Fibroblast of pulmonary artery (primary cell): ENCODE results near the gene PRKG1.
A peak's percentile ranks its signal among the peaks of the same experiment; 100 is the strongest.
"Not testable (repeated sequence)": the region's sequence is repeated elsewhere in the genome, so short reads cannot be mapped to it uniquely, and the experiment has no call there.

Experiments used
- DNase-seq: peaks from one replicate; pipeline ENCODE4 v3.0.0-alpha.2; 2010; ENCODE audit warnings: low read depth
- H3K4me3 ChIP-seq: replicated peaks from 2 replicates; pipeline ENCODE4 v1.5.1; 2011; ENCODE audit warnings: low read depth, mild to moderate bottlenecking, control low read depth, low read length, moderate library complexity
- TF ChIP-seq, protein P1 (sequence below): IDR thresholded peaks from 2 replicates; pipeline ENCODE4 v1.5.1; 2011; ENCODE audit warnings: mild to moderate bottlenecking, control low read depth, low read length, inconsistent platforms; ENCODE audit errors: missing control alignments

PRKG1 gene

DNA sequence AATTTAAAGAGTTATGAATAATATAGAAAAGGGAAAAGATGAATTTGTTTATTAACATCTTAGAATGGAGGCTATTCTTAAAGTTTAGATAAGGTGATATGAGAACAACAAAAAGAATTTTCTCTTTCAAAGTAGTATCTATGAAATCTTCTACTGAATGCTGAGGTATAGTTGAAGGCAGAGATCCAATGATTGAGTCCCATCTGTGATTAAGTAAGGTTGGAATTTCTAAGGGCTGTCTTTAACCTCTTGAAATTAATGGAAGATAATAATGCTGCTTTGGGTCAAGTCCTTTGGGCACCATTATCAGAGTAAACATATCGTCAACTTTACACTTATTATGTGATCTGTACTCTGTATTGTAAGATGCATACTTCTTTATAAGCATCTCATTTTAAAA lies 307.9 kb downstream of the PRKG1 start:
- TF ChIP-seq, protein P1, sequence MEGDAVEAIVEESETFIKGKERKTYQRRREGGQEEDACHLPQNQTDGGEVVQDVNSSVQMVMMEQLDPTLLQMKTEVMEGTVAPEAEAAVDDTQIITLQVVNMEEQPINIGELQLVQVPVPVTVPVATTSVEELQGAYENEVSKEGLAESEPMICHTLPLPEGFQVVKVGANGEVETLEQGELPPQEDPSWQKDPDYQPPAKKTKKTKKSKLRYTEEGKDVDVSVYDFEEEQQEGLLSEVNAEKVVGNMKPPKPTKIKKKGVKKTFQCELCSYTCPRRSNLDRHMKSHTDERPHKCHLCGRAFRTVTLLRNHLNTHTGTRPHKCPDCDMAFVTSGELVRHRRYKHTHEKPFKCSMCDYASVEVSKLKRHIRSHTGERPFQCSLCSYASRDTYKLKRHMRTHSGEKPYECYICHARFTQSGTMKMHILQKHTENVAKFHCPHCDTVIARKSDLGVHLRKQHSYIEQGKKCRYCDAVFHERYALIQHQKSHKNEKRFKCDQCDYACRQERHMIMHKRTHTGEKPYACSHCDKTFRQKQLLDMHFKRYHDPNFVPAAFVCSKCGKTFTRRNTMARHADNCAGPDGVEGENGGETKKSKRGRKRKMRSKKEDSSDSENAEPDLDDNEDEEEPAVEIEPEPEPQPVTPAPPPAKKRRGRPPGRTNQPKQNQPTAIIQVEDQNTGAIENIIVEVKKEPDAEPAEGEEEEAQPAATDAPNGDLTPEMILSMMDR = no peak
- no peak for DNase-seq
- no peak overlapping the region for H3K4me3 ChIP-seq

DNA sequence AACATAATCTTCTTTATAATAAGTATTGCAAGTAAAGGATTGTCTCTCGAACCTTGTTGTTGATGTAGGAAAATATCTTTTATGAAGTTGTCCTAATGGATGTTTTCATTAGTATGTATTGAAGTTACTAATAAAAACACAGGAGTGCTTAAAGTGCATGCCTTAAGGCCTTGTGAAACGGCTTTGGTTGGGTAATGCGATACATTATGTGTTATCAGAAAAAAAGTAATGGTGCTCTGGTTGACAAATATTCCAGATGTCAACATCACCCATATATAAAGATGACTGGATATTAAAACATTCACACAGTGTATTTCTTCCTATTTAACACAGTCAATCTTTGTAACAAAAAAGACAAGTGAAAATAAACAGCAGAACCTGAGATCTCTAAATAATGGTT lies 310.7 kb downstream of the PRKG1 start:
- TF ChIP-seq, protein P1 = no peak
- peak; percentile 25 for DNase-seq
- no peak overlapping the region for H3K4me3 ChIP-seq

DNA sequence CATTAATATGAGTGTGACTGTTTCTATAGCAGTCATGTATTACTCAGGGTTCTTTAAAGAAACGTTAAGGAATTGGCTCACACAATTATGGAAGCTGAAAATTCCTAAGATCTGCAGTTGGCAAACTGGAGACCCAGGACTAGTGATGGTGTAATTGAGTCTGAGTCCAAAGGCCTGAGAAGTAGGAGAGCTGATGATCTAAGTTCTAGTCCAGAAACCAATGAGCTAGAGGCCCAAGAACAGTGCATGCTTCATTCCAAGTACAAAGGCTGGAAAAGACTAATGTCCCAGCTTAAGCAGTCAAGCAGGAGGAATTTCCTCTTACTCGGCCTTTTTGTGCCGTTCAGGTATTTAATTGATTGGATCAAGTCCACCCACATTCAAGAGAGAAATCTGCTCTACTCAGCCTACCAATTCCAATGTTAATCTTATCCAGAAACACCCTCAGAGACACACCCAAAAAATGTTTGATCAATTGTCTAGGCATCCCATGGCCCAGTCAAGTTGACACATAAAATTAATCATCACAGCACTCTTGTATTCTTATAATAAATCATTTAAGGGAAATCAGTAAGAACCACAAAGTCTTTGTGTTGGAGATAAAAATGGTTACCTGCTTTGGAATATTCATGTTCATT lies 312.1 kb downstream of the PRKG1 start:
- no peak overlapping the region for H3K4me3 ChIP-seq
- TF ChIP-seq, protein P1 = no peak
- DNase-seq = no peak

DNA sequence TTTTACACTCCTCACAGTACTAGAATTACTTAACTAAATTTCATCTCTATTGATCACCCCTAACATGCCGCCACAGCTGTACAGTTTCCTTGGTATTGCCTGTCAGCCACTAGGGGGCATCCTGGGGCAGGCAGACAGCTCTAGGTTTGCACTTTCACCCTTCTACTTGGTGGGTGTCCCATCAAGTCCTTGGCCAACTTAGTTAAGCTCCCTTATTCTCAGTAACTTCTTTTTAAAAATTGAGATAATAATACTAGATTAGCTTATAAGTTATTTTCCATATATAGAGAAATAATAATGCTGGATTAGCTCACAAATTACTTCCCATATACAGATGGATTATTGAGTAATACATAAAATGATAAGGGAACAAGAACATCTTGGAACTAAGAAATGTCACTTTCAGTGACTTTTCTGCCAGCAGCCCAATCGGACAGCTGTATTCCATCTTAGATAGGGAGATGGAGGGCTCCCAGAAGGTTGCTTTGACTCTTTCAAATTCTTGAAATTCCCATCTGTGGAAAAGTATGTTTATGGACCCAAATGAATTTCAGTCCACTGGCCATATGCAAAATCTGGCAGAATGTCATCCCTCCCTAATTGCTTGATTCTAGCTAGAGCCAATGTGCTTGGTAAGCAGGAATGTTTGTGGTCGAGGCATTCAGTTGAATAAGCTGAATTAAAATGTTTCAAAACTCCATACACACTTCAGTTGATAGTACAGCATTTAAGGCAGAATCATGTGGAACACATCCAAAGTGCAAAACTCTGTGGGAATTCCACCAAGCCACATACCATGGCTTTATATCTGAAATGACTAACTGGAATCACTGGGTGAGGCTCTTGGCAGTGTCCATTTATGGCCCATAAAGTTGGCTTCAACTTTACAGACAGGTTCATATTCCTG lies 315.4 kb downstream of the PRKG1 start:
- H3K4me3 ChIP-seq = no peak overlapping the region
- TF ChIP-seq, protein P1 = peak; percentile 88
- DNase-seq = peak; percentile 97

DNA sequence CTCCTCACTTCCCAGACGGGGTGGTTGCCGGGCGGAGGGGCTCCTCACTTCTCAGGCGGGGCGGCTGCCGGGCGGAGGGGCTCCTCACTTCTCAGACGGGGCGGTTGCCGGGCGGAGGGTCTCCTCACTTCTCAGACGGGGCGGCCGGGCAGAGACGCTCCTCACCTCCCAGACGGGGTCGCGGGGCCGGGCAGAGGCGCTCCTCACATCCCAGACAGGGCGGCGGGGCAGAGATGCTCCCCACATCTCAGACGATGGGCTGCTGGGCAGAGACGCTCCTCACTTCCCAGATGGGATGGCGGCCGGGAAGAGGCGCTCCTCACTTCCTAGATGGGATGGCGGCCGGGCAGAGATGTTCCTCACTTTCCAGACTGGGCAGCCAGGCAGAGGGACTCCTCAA lies 318.7 kb downstream of the PRKG1 start:
- not testable (repeated sequence) for DNase-seq, H3K4me3 ChIP-seq

DNA sequence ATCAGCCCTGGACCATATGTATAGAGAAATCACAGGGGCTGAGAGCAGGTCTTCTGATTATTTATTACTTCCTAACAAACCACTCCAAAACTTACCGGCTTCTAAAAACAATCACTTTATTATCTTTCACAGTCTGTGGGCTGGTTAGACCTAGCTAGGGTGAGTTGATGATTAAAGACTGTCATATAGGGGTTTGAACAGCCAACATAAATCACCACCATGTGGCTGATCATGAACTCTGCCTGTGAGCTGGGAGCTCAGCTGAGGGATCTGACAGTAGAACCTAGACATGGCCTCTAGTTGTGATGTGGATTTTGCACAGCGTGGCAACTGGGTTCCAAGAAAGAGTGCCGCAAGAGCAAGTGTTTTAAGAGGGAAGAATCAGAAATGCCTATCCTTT lies 319.8 kb downstream of the PRKG1 start:
- TF ChIP-seq, protein P1 = no peak
- DNase-seq = no peak
- H3K4me3 ChIP-seq = no peak overlapping the region

DNA sequence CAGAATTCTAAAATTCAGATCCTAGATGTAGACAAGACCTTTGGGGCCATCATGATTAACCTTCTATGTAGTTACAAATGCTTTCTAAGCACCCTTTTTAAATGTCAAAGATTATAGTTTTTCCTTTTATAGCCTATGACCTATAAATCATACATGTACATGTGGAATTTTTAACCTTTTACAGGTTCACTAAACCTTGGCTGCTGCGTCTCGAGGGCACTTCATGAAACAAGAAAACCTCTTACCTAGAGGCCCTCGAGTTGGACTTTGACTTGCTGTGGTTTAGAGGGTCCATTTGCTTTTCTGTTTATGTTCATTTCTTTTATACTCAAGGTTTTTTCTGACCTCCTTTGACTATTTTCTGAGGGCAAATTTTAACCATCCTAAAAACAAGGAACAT lies 323.0 kb downstream of the PRKG1 start:
- TF ChIP-seq, protein P1 = no peak
- no peak overlapping the region for H3K4me3 ChIP-seq
- DNase-seq = no peak
